B cell (primary cell): ENCODE results near the gene ANLN. TPM values are rescaled to one million over a fixed set of nuclear protein-coding genes. Genes with fewer than 3 reads are reported as not detected.
"Not testable (repeated sequence)": the region's sequence is repeated elsewhere in the genome, so short reads cannot be mapped to it uniquely, and the experiment has no call there.

Source experiments
- ATAC-seq: fragments of 200-7000 bp; cut with Tn5 transposase; one replicate; pipeline ENCODE4 v1.10.0; 2021; ENCODE audit warnings: low read depth, mild to moderate bottlenecking, moderate number of reproducible peaks, moderate library complexity
- CTCF ChIA-PET: fragments of 350-600 bp; sonication (Branson Sonifier 250); formaldehyde crosslinking; loops from one replicate; lab custom pipeline; 2021; ENCODE audit warnings: antibody characterized with exemption, inconsistent platforms; lab: Charles Lee
- POLR2A ChIA-PET: fragments of 350-600 bp; sonication (Branson Sonifier 250); formaldehyde crosslinking; loops from one replicate; lab custom pipeline; 2021; ENCODE audit warnings: antibody characterized with exemption; lab: Charles Lee
- DNase-seq: peaks from one replicate; pipeline ENCODE4 v3.0.0; 2013
- H2AFZ ChIP-seq: 2 replicates; pipeline ENCODE4 v1.6.1; 2012; ENCODE audit warnings: mild to moderate bottlenecking, low read depth, low read length; ENCODE audit not compliant: insufficient read depth, poor library complexity, severe bottlenecking
- H3K27ac ChIP-seq, 2 donors: 1 replicate in 1 of 2; 2 replicates in 1 of 2; pipeline ENCODE4 v1.5.1; 2012 to 2013; ENCODE audit warnings: low read length in 2 of 2, mild to moderate bottlenecking in 2 of 2, moderate library complexity in 1 of 2
- H3K27me3 ChIP-seq, 4 experiments: fragments of 200-600 bp in 1 of 4; sonication (generic) in 1 of 4; replicated peaks in 1 of 4; 1 replicate in 2 of 4; 2 replicates in 2 of 4; pipeline versions ENCODE4 v1.6.1 to v1.7.0; 2013 to 2016; ENCODE audit warnings: low read length in 3 of 4, mild to moderate bottlenecking in 2 of 4, mixed read lengths in 1 of 4, moderate library complexity in 1 of 4; ENCODE audit not compliant: insufficient read depth in 4 of 4, control insufficient read depth in 3 of 4; ENCODE audit errors: control extremely low read depth in 1 of 4
- H3K36me3 ChIP-seq, 2 experiments: replicated peaks in 1 of 2; 1 replicate in 1 of 2; 2 replicates in 1 of 2; pipeline versions ENCODE4 v1.6.1 to v1.7.1; 2013; ENCODE audit warnings: low read length in 1 of 2; ENCODE audit not compliant: insufficient read depth in 2 of 2, control insufficient read depth in 1 of 2; ENCODE audit errors: control extremely low read depth in 1 of 2, extremely low read depth in 1 of 2
- H3K4me1 ChIP-seq, 2 donors: fragments of 200-600 bp in 1 of 2; sonication (generic) in 1 of 2; 1 replicate in 1 of 2; 2 replicates in 1 of 2; pipeline versions ENCODE4 v1.5.1 to v1.6.1; 2013 to 2017; ENCODE audit warnings: low read length in 2 of 2; ENCODE audit not compliant: control insufficient read depth in 2 of 2, insufficient read depth in 2 of 2
- H3K4me2 ChIP-seq: replicated peaks from 2 replicates; pipeline ENCODE3; 2012; ENCODE audit warnings: mild to moderate bottlenecking, low read depth, low read length; ENCODE audit not compliant: poor library complexity, severe bottlenecking
- H3K4me3 ChIP-seq, 5 experiments: fragments of 200-600 bp in 1 of 5; sonication (generic) in 1 of 5; 1 replicate in 3 of 5; 2 replicates in 2 of 5; pipeline versions ENCODE4 v1.5.1 to v1.7.0; 2011 to 2016; ENCODE audit warnings: low read length in 4 of 5, mild to moderate bottlenecking in 4 of 5, low read depth in 2 of 5, control low read depth in 1 of 5, moderate library complexity in 1 of 5; ENCODE audit not compliant: insufficient read depth in 1 of 5; ENCODE audit errors: control extremely low read depth in 1 of 5, extremely low read depth in 1 of 5
- H3K79me2 ChIP-seq: fragments of 200-600 bp; sonication (generic); one replicate; pipeline ENCODE4 v1.6.0; 2016; ENCODE audit warnings: low read length; ENCODE audit not compliant: control insufficient read depth, insufficient read depth
- H3K9ac ChIP-seq: fragments of 200-600 bp; sonication (generic); 2 replicates; pipeline ENCODE4 v1.6.1; 2017; ENCODE audit warnings: mild to moderate bottlenecking, low read length, moderate library complexity
- H3K9me3 ChIP-seq, 3 donors: one replicate each; pipeline versions ENCODE4 v1.6.1 to v1.7.1; 2013; ENCODE audit warnings: low read length in 2 of 3; ENCODE audit not compliant: control insufficient read depth in 2 of 3, insufficient read depth in 1 of 3; ENCODE audit errors: control extremely low read depth in 1 of 3
- H4K20me1 ChIP-seq: 2 replicates; pipeline ENCODE4 v1.6.0; 2012; ENCODE audit warnings: mild to moderate bottlenecking, low read length; ENCODE audit not compliant: insufficient read depth, control insufficient read depth, poor library complexity, severe bottlenecking
- H3K27ac Mint-ChIP-seq: one replicate; pipeline ENCODE4 v1.8.0; 2021; ENCODE audit warnings: mixed read lengths
- H3K27me3 Mint-ChIP-seq: one replicate; pipeline ENCODE4 v1.8.0; 2021; ENCODE audit warnings: mixed read lengths
- H3K4me1 Mint-ChIP-seq: one replicate; pipeline ENCODE4 v1.8.0; 2021; ENCODE audit warnings: mixed read lengths
- H3K4me3 Mint-ChIP-seq: one replicate; pipeline ENCODE4 v1.8.0; 2021; ENCODE audit warnings: mixed read lengths
- H3K9me3 Mint-ChIP-seq: one replicate; pipeline ENCODE4 v1.8.0; 2022; ENCODE audit warnings: mixed read lengths; ENCODE audit not compliant: insufficient read depth
- EZH2 ChIP-seq: IDR thresholded peaks from 2 replicates; pipeline ENCODE4 v1.6.1; 2012; ENCODE audit warnings: borderline replicate concordance, low read depth, mild to moderate bottlenecking, moderate library complexity, low read length; ENCODE audit not compliant: insufficient read depth, poor library complexity, severe bottlenecking
- WGBS: methylation state at CpG from one replicate; pipeline ENCODE4 v1.1.5; 2013; ENCODE audit warnings: missing lambda C conversion rate; ENCODE audit not compliant: insufficient coverage; 5-methylcytosine and 5-hydroxymethylcytosine counted together
- intact Hi-C: fragments of 100-400 bp; cut with micrococcal nuclease; formaldehyde crosslinking; loops from one replicate; pipeline ENCODE4 v1.10.0; 2022
- polyA plus RNA-seq: library from polyadenylated mRNA; depleted of rRNA; stranded (reverse); fragments of >200 nt; gene quantifications from 2 replicates; pipeline ENCODE4 v1.2.3, GENCODE V29; 2012
- total RNA-seq, 2 donors: library from RNA; stranded (reverse); fragments of 120-200 nt in 1 of 2; gene quantifications; 1 replicate in 1 of 2; 2 replicates in 1 of 2; pipeline versions ENCODE4 v1.2.3 to v1.2.4, GENCODE V29; 2013 to 2022
- TF ChIP-seq, protein P1 (sequence below): fragments of 200-600 bp; IDR thresholded peaks from one replicate; pipeline ENCODE4 v1.8.0; 2022; ENCODE audit warnings: antibody characterized with exemption, mild to moderate bottlenecking

ANLN gene
- total and polyA plus RNA-seq, 2 donors (not counting 1 experiment from before 2014, with no cell fraction given) = 0.19 to 0.32 TPM

DNA sequence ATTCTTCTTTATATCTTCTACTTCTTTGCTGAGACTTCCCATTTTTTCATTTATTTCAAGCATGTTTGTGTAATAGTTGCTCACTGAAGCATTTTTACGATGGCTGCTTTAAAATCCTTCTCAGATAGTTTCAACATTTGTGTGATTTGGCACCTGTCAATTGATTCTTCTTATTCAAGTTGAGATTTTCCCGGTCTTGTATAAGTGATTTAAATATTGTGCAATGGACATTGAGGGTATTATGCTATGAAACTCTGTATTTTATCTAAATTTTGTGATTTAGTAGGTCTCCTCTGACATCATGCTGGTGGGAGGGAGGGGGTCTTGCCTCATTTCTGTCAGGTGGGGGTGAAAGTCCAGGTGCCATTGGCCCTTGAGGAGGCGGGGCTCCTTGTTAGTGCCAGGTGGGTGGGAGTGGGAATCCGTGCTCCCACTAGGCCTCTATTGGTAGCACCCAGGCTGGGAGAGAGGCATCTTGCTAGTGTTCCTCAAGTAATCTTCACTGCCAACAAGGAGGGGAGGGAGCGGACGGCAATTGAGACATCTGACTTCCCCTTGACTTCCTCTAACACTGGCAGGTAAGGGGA, 73.0 kb downstream of the ANLN start:
- WGBS = 80% methylated on average over 1 of the region's 6 CpGs
- ChIA-PET CTCF (interaction anchor here (1.3 kb wide), 1 partner anchor 22 kb away, joined by 3 read pairs; no protein-coding TSS in a partner anchor), POLR2A (no interaction called here)

GRCh38 chr7:36464271-36464670, 74.6 kb downstream of the ANLN start:
- CTCF ChIA-PET = interaction anchor here (0.6 to 1.3 kb wide), 3 partner anchors 23 to 805 kb away, joined by 3 to 6 read pairs (median 3); no protein-coding TSS in a partner anchor
- Mint-ChIP-seq H3K4me3 (no peak overlapping the region), H3K9me3 (no peaks in the 10 kb centered on the region), H3K4me1 (no peaks in the 10 kb centered on the region), H3K27me3 (peaks cover 13% of the 10 kb centered on the region), H3K27ac (no peak overlapping the region)
- H3K27me3 ChIP-seq = no peaks in the 10 kb centered on the region
- H3K79me2 ChIP-seq = no peaks in the 10 kb centered on the region
- no peak overlapping the region for H3K4me3 ChIP-seq
- no peak overlapping the region for H3K4me2 ChIP-seq
- no peak overlapping the region for H3K27ac ChIP-seq
- no peak for DNase-seq
- TF ChIP-seq, protein P1, sequence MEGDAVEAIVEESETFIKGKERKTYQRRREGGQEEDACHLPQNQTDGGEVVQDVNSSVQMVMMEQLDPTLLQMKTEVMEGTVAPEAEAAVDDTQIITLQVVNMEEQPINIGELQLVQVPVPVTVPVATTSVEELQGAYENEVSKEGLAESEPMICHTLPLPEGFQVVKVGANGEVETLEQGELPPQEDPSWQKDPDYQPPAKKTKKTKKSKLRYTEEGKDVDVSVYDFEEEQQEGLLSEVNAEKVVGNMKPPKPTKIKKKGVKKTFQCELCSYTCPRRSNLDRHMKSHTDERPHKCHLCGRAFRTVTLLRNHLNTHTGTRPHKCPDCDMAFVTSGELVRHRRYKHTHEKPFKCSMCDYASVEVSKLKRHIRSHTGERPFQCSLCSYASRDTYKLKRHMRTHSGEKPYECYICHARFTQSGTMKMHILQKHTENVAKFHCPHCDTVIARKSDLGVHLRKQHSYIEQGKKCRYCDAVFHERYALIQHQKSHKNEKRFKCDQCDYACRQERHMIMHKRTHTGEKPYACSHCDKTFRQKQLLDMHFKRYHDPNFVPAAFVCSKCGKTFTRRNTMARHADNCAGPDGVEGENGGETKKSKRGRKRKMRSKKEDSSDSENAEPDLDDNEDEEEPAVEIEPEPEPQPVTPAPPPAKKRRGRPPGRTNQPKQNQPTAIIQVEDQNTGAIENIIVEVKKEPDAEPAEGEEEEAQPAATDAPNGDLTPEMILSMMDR = no peak
- no peak for TF ChIP-seq EZH2
- POLR2A ChIA-PET = no interaction called here
- intact Hi-C loops = no loop called here
- no CpG with 5 or more reads among the region's 3 CpGs for WGBS
- no peak overlapping the region for H2AFZ ChIP-seq
- H3K9ac ChIP-seq = no peak overlapping the region
- no peaks in the 10 kb centered on the region for H3K4me1 ChIP-seq
- H3K9me3 ChIP-seq = no peaks in the 10 kb centered on the region
- no peak for ATAC-seq
- no peaks in the 10 kb centered on the region for H3K36me3 ChIP-seq
- no peaks in the 10 kb centered on the region for H4K20me1 ChIP-seq

More for the DNA sequence above, 73.0 kb downstream of the ANLN start:
- intact Hi-C loops = no loop called here
- H3K4me1 ChIP-seq = no peaks in the 10 kb centered on the region
- no peaks in the 10 kb centered on the region for H3K36me3 ChIP-seq
- H2AFZ ChIP-seq = no peak overlapping the region
- Mint-ChIP-seq H3K27ac (no peak overlapping the region), H3K4me1 (no peaks in the 10 kb centered on the region), H3K4me3 (no peak overlapping the region), H3K27me3 (peaks cover 13% of the 10 kb centered on the region), H3K9me3 (no peaks in the 10 kb centered on the region)
- ATAC-seq (no peak), DNase-seq (no peak)
- H4K20me1 ChIP-seq = no peaks in the 10 kb centered on the region
- no peaks in the 10 kb centered on the region for H3K79me2 ChIP-seq
- no peak overlapping the region for H3K9ac ChIP-seq
- H3K4me2 ChIP-seq = no peak overlapping the region
- H3K27me3 ChIP-seq = no peaks in the 10 kb centered on the region
- no peaks in the 10 kb centered on the region for H3K9me3 ChIP-seq
- no peak overlapping the region for H3K27ac ChIP-seq
- TF ChIP-seq, protein P1 = no peak
- TF ChIP-seq EZH2 = no peak
- H3K4me3 ChIP-seq = no peak overlapping the region

- H3K4me1 ChIP-seq, H4K20me1 ChIP-seq, H3K4me1 Mint-ChIP-seq, H3K27me3 ChIP-seq, H3K9ac ChIP-seq, H2AFZ ChIP-seq, H3K27ac Mint-ChIP-seq, H3K79me2 ChIP-seq, H3K27ac ChIP-seq, CTCF ChIA-PET, H3K9me3 Mint-ChIP-seq, H3K4me3 Mint-ChIP-seq, H3K4me2 ChIP-seq, H3K9me3 ChIP-seq, H3K4me3 ChIP-seq, intact Hi-C loops, ATAC-seq, H3K36me3 ChIP-seq, POLR2A ChIA-PET, DNase-seq: not testable (repeated sequence)
- 57% methylated on average over 1 of the region's 5 CpGs for WGBS
- H3K27me3 Mint-ChIP-seq = peaks cover 17% of the 10 kb centered on the region
Measured at GRCh38 chr7:36466001-36466400, 76.3 kb downstream of the ANLN start.
